ENCODE results near the gene NOXO1. TPM values are rescaled to one million over a fixed set of nuclear protein-coding genes. Genes with fewer than 3 reads are reported as not detected.

NOXO1 gene
- total and polyA plus RNA-seq, 9 of the 15 experiments (the other 6 are each of a cell fraction or from before 2014, with no cell fraction given), result not detected

DNA sequence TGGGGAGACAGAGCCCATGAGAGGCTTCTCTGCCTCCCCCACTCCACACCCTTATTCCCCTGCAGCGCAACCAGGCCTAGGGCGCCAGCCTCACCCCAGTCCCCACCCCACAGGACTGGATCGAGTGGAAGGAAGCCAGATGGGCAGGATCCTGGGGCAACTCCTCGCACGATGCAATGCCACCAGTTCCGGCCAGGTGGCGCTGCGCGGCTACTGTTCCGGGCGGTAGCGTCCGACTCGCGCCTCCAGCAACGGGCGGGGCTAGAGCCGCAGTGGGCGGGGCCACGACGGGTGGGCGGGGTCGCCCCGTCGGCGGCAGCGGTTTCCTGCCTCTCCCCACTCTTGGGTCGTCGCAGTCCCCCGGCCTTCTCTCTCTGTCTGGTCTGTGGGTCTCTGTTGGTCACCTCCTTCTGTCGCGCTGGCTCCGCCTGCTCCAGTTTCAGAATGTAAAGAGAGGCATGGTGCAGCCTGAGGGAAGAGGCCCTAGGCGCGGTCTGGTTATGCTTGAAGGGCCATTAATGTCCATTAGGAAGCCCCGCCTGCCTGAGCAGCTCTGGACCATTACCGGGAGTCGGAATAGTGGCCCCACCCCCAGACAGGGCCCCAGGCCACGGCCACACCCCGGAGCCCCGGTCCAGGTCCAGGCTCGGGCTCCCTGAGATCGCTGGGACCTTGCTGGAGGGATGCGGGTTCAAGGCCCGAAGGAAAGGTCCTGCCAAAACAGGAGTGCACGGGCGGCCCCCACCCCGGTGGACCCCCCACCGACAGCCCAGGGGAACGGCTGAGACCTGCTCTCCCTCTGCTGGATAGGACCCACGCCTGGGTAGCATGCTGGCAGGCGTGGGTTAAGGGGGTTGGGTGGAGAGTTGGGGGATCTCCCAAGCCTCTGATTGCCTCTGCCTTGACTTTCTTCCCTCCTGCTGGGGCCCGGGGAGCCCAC lies 42.1 kb upstream of the NOXO1 start (continued):
- 0 out of 2 replicates have a peak, but pooled peaks have one; percentile 12 for TF ChIP-seq JUN (IDR thresholded peaks at IDR 0.05; ENCODE audit: borderline replicate concordance, low read depth, low read length)
- no peak for TF ChIP-seq JUN (CRISPR knock-in tag; IDR thresholded peaks at IDR 0.05; ENCODE audit: borderline replicate concordance)
- TF ChIP-seq KDM4B (IDR thresholded peaks at IDR 0.05; ENCODE audit: borderline replicate concordance in 2 of 2, low read depth in 1 of 2), result peak in 1 of 2 experiments; percentile 60; a peak in 1 of 4 replicates
- TF ChIP-seq TEAD1 (CRISPR knock-in tag; IDR thresholded peaks at IDR 0.05), result peak in 1 of 2 experiments; percentile 81; a peak in 1 of 4 replicates
- TF ChIP-seq MBD2 (IDR thresholded peaks at IDR 0.05; ENCODE audit: borderline replicate concordance, low read depth), result peak; percentile 3; the same call in 1 of the 2 replicates
- peak; percentile 34 for TF ChIP-seq KDM5B (IDR thresholded peaks at IDR 0.05; ENCODE audit: insufficient replicate concordance, low read depth, low read length)
- TF ChIP-seq TBL1XR1 (IDR thresholded peaks at IDR 0.05; ENCODE audit: low read length in 2 of 2), result 0 out of 4 replicates have a peak, but pooled peaks of 1 of the 2 experiments have one; percentile 16
- TF ChIP-seq LCOR (CRISPR knock-in tag; IDR thresholded peaks at IDR 0.05), result peak; percentile 61; the same call in 1 of the 2 replicates
- TF ChIP-seq, protein P1, sequence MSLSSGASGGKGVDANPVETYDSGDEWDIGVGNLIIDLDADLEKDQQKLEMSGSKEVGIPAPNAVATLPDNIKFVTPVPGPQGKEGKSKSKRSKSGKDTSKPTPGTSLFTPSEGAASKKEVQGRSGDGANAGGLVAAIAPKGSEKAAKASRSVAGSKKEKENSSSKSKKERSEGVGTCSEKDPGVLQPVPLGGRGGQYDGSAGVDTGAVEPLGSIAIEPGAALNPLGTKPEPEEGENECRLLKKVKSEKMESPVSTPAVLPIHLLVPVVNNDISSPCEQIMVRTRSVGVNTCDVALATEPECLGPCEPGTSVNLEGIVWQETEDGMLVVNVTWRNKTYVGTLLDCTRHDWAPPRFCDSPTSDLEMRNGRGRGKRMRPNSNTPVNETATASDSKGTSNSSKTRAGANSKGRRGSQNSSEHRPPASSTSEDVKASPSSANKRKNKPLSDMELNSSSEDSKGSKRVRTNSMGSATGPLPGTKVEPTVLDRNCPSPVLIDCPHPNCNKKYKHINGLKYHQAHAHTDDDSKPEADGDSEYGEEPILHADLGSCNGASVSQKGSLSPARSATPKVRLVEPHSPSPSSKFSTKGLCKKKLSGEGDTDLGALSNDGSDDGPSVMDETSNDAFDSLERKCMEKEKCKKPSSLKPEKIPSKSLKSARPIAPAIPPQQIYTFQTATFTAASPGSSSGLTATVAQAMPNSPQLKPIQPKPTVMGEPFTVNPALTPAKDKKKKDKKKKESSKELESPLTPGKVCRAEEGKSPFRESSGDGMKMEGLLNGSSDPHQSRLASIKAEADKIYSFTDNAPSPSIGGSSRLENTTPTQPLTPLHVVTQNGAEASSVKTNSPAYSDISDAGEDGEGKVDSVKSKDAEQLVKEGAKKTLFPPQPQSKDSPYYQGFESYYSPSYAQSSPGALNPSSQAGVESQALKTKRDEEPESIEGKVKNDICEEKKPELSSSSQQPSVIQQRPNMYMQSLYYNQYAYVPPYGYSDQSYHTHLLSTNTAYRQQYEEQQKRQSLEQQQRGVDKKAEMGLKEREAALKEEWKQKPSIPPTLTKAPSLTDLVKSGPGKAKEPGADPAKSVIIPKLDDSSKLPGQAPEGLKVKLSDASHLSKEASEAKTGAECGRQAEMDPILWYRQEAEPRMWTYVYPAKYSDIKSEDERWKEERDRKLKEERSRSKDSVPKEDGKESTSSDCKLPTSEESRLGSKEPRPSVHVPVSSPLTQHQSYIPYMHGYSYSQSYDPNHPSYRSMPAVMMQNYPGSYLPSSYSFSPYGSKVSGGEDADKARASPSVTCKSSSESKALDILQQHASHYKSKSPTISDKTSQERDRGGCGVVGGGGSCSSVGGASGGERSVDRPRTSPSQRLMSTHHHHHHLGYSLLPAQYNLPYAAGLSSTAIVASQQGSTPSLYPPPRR (CRISPR knock-in tag; IDR thresholded peaks at IDR 0.05; ENCODE audit: borderline replicate concordance), result 0 out of 2 replicates have a peak, but pooled peaks have one; percentile 34
- peak; percentile 97 for TF ChIP-seq XRCC5 (IDR thresholded peaks at IDR 0.05; ENCODE audit: low read depth, low read length)
- no peak for TF ChIP-seq ILF3 (IDR thresholded peaks at IDR 0.05; ENCODE audit: borderline replicate concordance)
- TF ChIP-seq, protein P2, sequence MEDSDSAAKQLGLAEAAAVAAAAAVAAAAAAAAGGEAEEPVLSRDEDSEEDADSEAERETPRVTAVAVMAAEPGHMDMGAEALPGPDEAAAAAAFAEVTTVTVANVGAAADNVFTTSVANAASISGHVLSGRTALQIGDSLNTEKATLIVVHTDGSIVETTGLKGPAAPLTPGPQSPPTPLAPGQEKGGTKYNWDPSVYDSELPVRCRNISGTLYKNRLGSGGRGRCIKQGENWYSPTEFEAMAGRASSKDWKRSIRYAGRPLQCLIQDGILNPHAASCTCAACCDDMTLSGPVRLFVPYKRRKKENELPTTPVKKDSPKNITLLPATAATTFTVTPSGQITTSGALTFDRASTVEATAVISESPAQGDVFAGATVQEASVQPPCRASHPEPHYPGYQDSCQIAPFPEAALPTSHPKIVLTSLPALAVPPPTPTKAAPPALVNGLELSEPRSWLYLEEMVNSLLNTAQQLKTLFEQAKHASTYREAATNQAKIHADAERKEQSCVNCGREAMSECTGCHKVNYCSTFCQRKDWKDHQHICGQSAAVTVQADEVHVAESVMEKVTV (CRISPR knock-in tag; IDR thresholded peaks at IDR 0.05), result peak; percentile 61; the same call in 1 of the 2 replicates
- TF ChIP-seq RBFOX2 (IDR thresholded peaks at IDR 0.05; ENCODE audit: low read depth, low read length), result peak; percentile 66
- TF ChIP-seq, protein P3, sequence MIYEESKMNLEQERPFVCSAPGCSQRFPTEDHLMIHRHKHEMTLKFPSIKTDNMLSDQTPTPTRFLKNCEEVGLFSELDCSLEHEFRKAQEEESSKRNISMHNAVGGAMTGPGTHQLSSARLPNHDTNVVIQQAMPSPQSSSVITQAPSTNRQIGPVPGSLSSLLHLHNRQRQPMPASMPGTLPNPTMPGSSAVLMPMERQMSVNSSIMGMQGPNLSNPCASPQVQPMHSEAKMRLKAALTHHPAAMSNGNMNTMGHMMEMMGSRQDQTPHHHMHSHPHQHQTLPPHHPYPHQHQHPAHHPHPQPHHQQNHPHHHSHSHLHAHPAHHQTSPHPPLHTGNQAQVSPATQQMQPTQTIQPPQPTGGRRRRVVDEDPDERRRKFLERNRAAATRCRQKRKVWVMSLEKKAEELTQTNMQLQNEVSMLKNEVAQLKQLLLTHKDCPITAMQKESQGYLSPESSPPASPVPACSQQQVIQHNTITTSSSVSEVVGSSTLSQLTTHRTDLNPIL (CRISPR knock-in tag; IDR thresholded peaks at IDR 0.05), result no peak
- TF ChIP-seq CREB1 (IDR thresholded peaks at IDR 0.05), result peak; percentile 14; the same call in 1 of the 2 replicates
- TF ChIP-seq CREB1 (CRISPR knock-in tag; IDR thresholded peaks at IDR 0.05), result peak; percentile 81

Measured in K562 (cell line).